AG09319 (cell line): ENCODE results near the gene CNTLN.

Experiments
- DNase-seq: peaks from one replicate; pipeline ENCODE4 v3.0.0-alpha.2; 2010; ENCODE audit warnings: low read depth; ENCODE audit errors: extremely low read depth
- CTCF ChIP-seq: IDR thresholded peaks from 2 replicates; pipeline ENCODE4 v1.5.1; 2011; ENCODE audit warnings: low read depth, mild to moderate bottlenecking, inconsistent platforms, low read length, moderate library complexity

Gene CNTLN

DNA sequence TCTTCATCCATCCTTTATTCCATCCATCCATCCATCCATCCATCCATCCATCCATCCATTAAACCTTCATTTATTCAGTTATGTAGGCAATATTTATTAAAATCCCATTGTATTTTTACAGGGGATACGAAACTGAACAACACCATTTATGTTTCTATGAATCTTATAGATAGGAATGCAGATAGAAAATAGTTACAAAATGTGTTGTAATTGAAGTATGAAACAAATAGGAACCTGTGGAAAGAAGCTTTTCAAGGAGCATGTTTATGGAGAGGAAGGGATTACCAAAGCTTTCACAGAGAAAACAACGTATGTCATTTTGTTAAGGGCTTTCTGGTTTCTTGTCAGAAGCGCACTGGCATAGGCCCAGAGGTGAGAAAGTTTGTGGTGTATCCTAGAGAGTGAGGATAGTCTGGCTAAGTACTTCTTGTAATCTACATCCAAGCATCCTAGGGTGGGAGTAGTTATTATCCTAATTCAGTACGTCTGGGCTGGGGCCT lies 184.0 kb downstream of the CNTLN start:
- DNase-seq, result no peak
- no peak for TF ChIP-seq CTCF

DNA sequence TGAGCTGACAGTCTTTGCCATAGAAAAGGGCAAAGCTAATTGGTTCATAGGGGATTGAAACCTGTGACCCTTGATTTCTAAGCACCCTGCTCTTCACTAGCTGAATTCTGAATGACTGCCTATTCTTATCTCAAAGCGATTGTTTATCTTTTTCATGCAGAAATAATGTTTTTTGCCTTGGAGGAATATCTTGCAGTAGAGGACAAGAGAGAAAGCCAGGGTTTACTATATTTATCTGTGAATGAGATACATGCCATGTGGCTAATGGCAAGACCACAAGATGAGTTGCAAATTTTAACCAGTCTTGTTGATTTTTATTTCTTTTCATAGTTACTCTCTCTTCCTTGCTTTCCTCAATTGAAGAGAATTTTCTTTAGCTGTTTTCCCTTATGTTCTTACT lies 185.0 kb downstream of the CNTLN start:
- TF ChIP-seq CTCF, result no peak
- DNase-seq, result no peak

- TF ChIP-seq CTCF, result no peak
Measured at GRCh38 chr9:17322882-17323864, 188.3 kb downstream of the CNTLN start.

GRCh38 chr9:17328331-17328730 lies 193.5 kb downstream of the CNTLN start:
- no peak for DNase-seq
- TF ChIP-seq CTCF, result no peak

More at GRCh38 chr9:17322882-17323864, 188.3 kb downstream of the CNTLN start:
- DNase-seq, result no peak

GRCh38 chr9:17330097-17330496 lies 195.3 kb downstream of the CNTLN start:
- TF ChIP-seq CTCF, result no peak
- DNase-seq, result no peak

- TF ChIP-seq CTCF, result no peak
- DNase-seq, result no peak
Measured at GRCh38 chr9:17332115-17332514, 197.3 kb downstream of the CNTLN start.

- no peak for TF ChIP-seq CTCF
- no peak for DNase-seq
Measured at GRCh38 chr9:17339156-17339555, 204.3 kb downstream of the CNTLN start.
